ENCODE results near the gene BOD1.

- TF ChIP-seq MYC (IDR thresholded peaks at IDR 0.05; ENCODE audit: insufficient read depth, insufficient read length, insufficient replicate concordance, low read length, severe bottlenecking) (no peak), CTCF (IDR thresholded peaks at IDR 0.05 in 2 of 3, conservative IDR thresholded peaks at IDR 0.05 in 1 of 3; ENCODE audit: control insufficient read depth in 2 of 3, extremely low read depth in 1 of 3, insufficient read depth in 1 of 3, low read depth in 3 of 3, low read length in 3 of 3) (no peak), RBBP5 (conservative IDR thresholded peaks at IDR 0.05) (no peak), SRF (IDR thresholded peaks at IDR 0.05; ENCODE audit: low read depth in 2 of 2, low read length in 2 of 2) (no peak), PML (IDR thresholded peaks at IDR 0.05; ENCODE audit: low read length) (no peak), KAT2A (conservative IDR thresholded peaks at IDR 0.05; ENCODE audit: control insufficient read depth, low read depth, low read length) (no peak), KDM1A (IDR thresholded peaks at IDR 0.05; ENCODE audit: borderline replicate concordance) (no peak), YY1 (IDR thresholded peaks at IDR 0.05; ENCODE audit: low read depth, low read length) (no peak)
Observed at GRCh38 chr5:173604141-173604540, 12.3 kb downstream of the BOD1 start.

Data from GM12878 (cell line).